GM19043 (cell line): Measurements from ENCODE around the gene GRAMD1B.

ENCODE experiments used
- ATAC-seq: cut with Tn5 transposase; IDR thresholded peaks from one replicate; pipeline ENCODE4 v1.9.1; 2021; ENCODE audit warnings: low read depth; ENCODE audit not compliant: unreplicated experiment

GRAMD1B gene

GRCh38 chr11:123525511-123525918 is 95.4 kb downstream of the GRAMD1B start:
- ATAC-seq: no peak

- ATAC-seq: no peak
Observed at GRCh38 chr11:123526027-123526805, 96.1 kb downstream of the GRAMD1B start.

- ATAC-seq: no peak
Observed at GRCh38 chr11:123526918-123527317, 96.8 kb downstream of the GRAMD1B start.

GRCh38 chr11:123527526-123527925 is 97.5 kb downstream of the GRAMD1B start:
- no peak for ATAC-seq

- ATAC-seq: no peak
Observed at GRCh38 chr11:123527947-123528346, 97.9 kb downstream of the GRAMD1B start.

- no peak for ATAC-seq
Observed at GRCh38 chr11:123531325-123531724, 101.3 kb downstream of the GRAMD1B start.

- ATAC-seq: no peak
Observed at GRCh38 chr11:123532131-123532530, 102.1 kb downstream of the GRAMD1B start.

- no peak for ATAC-seq
Observed at GRCh38 chr11:123535401-123535800, 105.3 kb downstream of the GRAMD1B start.

GRCh38 chr11:123536690-123537437 is 106.8 kb downstream of the GRAMD1B start:
- no peak for ATAC-seq

GRCh38 chr11:123537726-123538125 is 107.7 kb downstream of the GRAMD1B start:
- ATAC-seq: no peak

GRCh38 chr11:123543797-123544196 is 113.7 kb downstream of the GRAMD1B start:
- no peak for ATAC-seq

- no peak for ATAC-seq
Observed at GRCh38 chr11:123544631-123545375, 114.7 kb downstream of the GRAMD1B start.

- ATAC-seq: no peak
Observed at GRCh38 chr11:123545726-123546270, 115.7 kb downstream of the GRAMD1B start.

- ATAC-seq: no peak
Observed at GRCh38 chr11:123546515-123546914, 116.4 kb downstream of the GRAMD1B start.

- peak; percentile 95 for ATAC-seq
Observed at GRCh38 chr11:123547180-123547579, 117.1 kb downstream of the GRAMD1B start.

GRCh38 chr11:123548774-123549173 is 118.7 kb downstream of the GRAMD1B start:
- no peak for ATAC-seq

- no peak for ATAC-seq
Observed at GRCh38 chr11:123549926-123550917, 120.2 kb downstream of the GRAMD1B start.

- no peak for ATAC-seq
Observed at GRCh38 chr11:123551079-123551478, 121.0 kb downstream of the GRAMD1B start.

- ATAC-seq: no peak
Observed at GRCh38 chr11:123556633-123557032, 126.6 kb downstream of the GRAMD1B start.
